Astrocyte of the hippocampus (primary cell): Measurements from ENCODE around the gene TMEM181.
A peak's percentile ranks its signal among the peaks of the same experiment; 100 is the strongest.
"Not testable (repeated sequence)": the region's sequence is repeated elsewhere in the genome, so short reads cannot be mapped to it uniquely, and the experiment has no call there.

Experiments
- DNase-seq: peaks from one replicate; pipeline ENCODE4 v3.0.0; 2011; ENCODE audit warnings: low read depth, low spot score

Gene TMEM181

DNA sequence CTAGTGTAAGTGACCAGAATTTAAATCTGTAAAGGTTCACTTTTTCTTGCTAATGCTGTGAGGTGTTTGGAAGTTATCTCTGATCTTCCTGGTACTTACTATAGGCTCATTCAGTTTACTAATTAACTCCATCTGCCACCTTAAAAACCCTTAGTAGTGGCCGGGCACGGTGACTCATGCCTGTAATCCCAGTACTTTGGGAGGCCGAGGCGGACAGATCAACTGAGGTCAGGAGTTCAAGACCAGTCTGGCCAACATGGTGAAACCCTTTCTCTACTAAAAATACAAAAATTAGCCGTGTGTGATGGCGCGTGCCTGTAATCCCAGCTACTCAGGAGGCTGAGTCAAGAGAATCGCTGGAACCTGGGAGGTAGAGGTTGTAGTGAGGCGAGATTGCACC lies 97.1 kb downstream of the TMEM181 start:
- peak; percentile 42 for DNase-seq

- DNase-seq, result no peak
Observed at GRCh38 chr6:158660333-158660754, 100.5 kb downstream of the TMEM181 start.

DNA sequence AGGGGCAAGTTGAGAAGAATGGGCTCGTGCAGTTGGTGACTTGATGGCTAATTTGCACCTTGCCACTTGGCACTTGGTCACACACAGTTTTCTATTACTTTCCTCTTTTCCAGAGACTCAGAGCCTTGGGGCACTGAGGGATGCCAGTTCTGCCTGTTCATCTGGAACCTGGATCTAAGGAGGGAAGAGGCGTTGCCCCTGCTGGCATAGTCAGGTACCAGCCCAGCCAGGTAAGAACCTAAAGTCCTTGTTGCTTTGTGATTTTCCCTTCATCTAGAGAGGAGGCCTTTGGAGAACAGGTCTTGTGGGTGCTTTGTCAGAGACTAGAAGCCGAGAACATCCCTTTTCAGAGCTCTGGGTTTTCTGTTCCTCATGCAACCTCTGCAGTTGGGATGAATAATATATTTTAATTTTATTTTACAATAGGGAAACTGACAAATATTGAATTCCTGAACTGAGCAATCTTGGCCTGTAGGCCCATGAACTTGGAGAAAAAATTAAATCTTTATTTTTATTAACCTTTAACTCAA lies 101.3 kb downstream of the TMEM181 start:
- DNase-seq, result no peak

DNA sequence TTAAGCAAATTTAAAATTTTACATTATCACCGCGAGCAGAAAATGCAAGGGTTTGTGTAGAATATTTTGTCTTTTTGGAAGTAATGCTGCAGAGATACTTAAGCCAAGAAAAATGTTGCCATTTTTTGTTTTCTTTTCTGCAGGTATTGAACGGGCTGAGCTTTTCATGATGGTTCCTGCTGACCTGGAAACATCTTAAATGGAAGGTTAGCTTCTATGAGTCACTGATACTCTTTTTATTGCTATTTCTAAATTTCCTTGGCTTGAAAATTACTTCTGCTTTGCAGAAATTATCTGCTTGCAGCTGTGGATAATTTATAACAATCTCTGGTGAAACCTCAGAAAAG lies 102.7 kb downstream of the TMEM181 start:
- no peak for DNase-seq

DNA sequence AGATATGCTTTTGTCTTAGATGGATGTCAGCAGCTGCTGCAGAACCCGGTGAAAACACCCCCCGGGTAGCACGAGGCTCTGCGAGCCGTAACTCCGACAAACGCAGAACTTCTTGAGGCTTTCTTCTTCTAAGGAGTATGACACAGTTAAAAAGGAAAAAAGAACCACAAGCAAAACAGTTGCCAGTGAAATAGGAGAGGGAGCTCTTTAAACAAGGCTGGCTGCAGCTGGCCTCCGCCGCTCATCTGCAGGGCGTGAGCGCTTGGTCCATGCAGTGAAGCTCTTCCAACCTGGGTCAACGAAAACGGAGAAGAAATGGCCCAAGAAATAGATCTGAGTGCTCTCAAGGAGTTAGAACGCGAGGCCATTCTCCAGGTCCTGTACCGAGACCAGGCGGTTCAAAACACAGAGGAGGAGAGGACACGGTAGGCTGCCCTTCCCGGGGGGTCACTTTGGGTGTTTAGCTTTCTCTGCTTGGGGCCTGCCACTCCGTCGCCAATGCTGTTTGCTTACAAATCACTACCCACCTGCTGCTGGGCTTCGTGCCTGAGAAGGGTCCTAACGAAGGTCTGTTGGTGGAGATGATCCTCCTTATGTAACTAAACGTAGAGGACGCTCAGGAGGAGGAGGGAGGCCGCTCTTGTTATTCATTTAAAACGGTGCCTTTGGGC lies 103.2 kb downstream of the TMEM181 start:
- DNase-seq, result peak; percentile 28

DNA sequence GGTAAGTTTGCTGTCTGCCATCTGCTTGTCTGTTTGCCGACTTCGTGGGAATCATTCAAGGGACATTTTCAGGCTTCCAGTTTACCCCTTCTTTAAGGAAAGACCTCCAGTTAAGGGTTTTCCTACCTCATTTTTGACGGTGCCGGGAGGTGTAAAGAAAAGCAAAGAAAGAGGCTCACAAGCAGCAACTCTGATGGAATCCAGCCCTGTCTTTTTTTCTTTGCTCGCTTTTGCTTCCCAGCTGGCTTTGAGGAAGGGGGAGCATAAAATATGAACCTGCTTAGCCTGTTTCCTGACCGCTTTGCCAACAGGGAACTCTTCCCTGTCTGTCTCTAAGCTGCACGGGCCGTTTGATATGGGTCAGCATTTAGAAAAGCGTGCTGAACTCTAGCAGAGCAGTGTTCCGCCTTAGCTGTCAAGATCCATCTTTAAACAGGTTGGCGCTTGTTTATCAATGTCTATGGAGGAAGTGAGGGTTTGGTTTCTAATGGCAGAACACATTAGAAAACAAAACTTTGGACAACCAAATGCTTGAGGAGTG lies 103.8 kb downstream of the TMEM181 start:
- no peak for DNase-seq

GRCh38 chr6:158665332-158665731 lies 105.4 kb downstream of the TMEM181 start:
- no peak for DNase-seq

GRCh38 chr6:158666628-158667359 lies 106.9 kb downstream of the TMEM181 start:
- no peak for DNase-seq

DNA sequence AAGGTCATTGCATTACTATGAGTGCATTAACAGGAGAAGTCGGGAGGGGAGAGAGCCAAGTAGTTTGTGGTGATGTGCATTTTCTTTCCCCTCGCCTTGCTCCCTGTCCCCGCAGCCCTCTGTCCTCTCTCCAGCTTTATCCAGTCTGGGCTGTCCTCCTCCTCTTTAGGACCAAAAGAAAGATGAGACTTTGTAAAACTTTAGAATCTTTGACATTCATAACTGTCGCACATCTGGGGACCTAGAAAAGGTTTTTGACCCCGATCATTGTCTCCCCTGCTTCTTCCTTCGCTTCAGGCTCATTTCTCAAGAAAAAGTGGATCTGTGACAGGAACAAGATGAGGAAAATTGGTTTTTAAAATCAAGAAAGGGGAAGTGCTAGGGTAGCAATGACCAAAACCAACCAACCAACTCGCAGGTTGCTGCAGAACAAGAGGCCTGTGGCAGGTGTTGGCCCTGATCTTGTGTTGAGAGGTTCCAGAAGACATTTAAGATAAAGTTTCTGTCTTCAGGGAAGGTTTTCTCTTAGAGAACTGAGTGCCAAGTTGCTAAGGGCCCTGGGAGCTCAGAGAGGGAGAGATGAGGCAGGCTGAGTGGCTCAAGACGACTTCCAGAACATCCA lies 107.6 kb downstream of the TMEM181 start:
- DNase-seq, result no peak

GRCh38 chr6:158668707-158669103 lies 108.8 kb downstream of the TMEM181 start:
- DNase-seq, result no peak

DNA sequence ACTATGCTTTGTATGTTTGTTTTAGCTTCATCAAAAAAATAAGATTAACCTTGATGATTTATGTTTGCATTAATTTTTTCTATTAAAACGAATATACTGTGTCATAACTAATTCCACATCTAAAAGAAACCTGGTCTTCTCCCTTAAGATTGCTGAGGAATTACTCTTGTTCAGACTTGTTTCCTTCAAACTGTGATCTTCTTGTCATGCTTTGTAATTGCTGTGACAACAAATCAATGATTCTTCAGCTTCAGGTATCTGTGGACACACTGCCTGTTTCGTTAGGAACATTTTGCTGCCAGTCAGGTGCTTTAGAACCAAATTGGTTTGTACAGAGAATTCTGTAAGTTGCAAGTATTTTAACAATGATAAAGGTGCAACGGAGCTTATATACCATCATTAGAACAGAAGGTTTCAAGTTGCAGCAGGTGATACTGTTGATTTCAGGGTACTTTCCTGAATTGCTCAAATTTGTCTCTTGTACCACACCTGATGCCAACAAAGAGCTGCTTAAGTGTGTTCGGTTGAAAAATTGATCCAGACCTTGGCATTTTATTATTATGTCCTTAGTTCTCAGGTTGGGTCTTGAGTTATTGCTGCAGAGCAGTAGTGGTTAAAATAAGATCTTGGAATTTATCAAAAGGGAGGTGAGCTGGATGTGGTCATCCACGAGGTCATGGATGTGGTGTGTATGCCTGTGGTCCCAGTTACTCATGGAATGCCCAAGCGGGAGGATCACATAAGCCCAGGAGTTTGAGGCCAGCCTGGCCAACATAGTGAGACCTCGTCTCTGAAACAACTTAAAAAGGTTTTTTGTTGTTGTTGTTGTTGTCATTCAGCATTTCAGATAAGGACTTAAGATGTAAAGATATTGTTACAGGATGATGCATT lies 109.5 kb downstream of the TMEM181 start:
- peak; percentile 50 for DNase-seq

DNA sequence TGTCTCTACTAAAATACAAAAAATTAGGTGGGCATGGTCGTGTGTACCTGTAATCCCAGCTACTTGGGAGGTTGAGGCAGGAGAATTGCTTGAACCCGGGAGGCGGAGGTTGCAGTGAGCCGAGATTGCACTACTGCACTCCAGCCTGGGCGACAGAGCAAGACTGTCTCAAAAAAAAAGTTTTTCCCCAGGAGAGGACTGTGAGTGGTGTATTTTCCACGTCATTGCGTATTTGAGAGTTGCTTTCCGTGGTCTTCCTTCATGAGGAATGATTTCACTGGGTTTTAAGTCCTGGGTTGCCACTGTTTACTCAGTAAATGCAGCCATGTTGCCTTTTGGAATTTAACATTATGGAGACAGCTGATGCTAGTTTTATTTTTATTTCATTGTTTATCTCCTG lies 112.2 kb downstream of the TMEM181 start:
- DNase-seq, result not testable (repeated sequence)

GRCh38 chr6:158672726-158673125 lies 112.8 kb downstream of the TMEM181 start:
- DNase-seq, result no peak

GRCh38 chr6:158674342-158675131 lies 114.6 kb downstream of the TMEM181 start:
- DNase-seq, result no peak

- DNase-seq, result not testable (repeated sequence)
Observed at GRCh38 chr6:158677094-158677493, 117.2 kb downstream of the TMEM181 start.

GRCh38 chr6:158677906-158678578 lies 118.2 kb downstream of the TMEM181 start:
- no peak for DNase-seq

DNA sequence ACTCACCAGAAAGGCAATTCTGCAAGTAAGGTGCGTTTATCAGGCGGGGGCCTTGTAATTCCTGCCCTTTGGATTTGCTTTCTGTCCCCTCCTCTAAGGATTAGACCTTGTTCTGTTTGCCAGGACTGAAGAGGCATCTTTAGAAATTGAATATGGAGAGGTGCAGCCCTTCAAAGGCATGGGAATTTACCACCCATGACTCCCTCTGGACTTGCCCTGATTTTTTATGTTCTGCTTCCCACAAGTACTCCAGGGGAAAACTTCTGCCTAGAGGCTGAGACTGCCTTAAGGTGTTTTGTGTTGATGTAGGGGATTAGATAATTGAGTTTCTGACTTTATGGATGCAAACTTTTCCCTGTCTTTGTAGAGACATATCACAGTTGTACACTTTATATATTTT lies 120.1 kb downstream of the TMEM181 start:
- no peak for DNase-seq

GRCh38 chr6:158680481-158680880 lies 120.6 kb downstream of the TMEM181 start:
- no peak for DNase-seq

DNA sequence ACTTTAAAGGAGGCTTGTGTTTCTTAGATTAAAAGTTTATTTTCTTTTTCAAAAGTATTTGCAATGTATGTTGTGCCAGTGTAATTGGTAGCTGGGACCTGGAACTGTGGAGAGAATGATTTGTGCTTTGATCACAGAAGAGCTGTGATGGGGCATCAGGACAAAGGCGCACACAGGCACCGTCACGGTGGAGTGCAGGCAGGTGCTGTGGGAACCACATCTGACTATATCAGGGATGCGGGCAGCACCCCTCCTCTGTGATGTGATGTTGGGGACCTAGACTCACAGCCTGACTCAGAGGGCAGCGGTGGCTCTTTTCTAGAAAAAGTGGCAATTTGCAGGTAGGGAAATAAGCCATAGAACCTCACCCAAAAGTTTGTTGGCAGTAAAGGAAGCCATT lies 124.4 kb downstream of the TMEM181 start:
- DNase-seq, result no peak

GRCh38 chr6:158684745-158685324 lies 124.9 kb downstream of the TMEM181 start:
- no peak for DNase-seq
